ENCODE data around the gene USP24. TPM values are rescaled to one million over a fixed set of nuclear protein-coding genes. Genes with fewer than 3 reads are reported as not detected.

USP24 gene
- polyA plus RNA-seq, 1 of the 3 experiments (the other 2 are of a cell fraction): 8.1 TPM

DNA sequence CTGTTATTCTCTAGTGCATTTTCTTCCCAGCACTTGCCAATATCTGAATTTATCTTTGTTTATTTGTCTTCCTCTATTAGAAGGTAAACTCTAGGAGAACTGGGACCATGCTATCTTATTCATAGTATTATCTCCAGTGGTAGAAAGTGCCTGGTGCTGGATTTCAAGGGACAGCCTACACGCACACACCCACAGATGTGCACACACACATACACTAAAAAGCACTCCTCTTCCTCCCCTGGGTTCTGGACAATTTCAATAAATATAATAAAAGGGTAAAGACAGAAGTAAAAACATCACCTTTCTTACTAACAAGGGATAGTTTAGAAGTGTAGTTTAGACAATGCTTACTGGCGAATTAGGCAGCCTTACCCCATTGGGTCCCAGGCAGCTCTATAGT lies 28.5 kb upstream of the USP24 start:
- CTCF ChIA-PET: interaction anchor here (0.6 kb wide), 1 partner anchor 1123 kb away, joined by 3 read pairs; no protein-coding TSS in a partner anchor
- no peaks in the 10 kb centered on the region for H3K27me3 ChIP-seq (ENCODE audit: insufficient read depth)
- no peaks in the 10 kb centered on the region for H3K36me3 ChIP-seq (replicated peaks in 1 of 2; ENCODE audit: control insufficient read depth in 1 of 2, insufficient read depth in 2 of 2, low read length in 1 of 2)
- no peaks in the 10 kb centered on the region for H4K20me1 ChIP-seq (ENCODE audit: insufficient read depth)
- no peaks in the 10 kb centered on the region for H3F3A ChIP-seq (replicated peaks; ENCODE audit: insufficient read depth)
- no peaks in the 10 kb centered on the region for H3K9me2 ChIP-seq
- DNase-seq: no peak
- 96% methylated on average over 2 of the region's 2 CpGs for WGBS (ENCODE audit: low lambda C conversion rate)
- no peak overlapping the region for H3K27ac ChIP-seq (ENCODE audit: low read depth in 2 of 2, low read length in 1 of 2)
- POLR2A ChIA-PET: no interaction called here
- no peaks in the 10 kb centered on the region for H3K9me3 ChIP-seq
- H2AFZ ChIP-seq (ENCODE audit: low read depth): no peak overlapping the region
- no peaks in the 10 kb centered on the region for H3K4me1 ChIP-seq (ENCODE audit: control insufficient read depth in 1 of 2, insufficient read depth in 2 of 2, low read depth in 1 of 2, low read length in 1 of 2)
- H3K79me2 ChIP-seq (ENCODE audit: insufficient read depth): no peaks in the 10 kb centered on the region
- no peak overlapping the region for H3K4me3 ChIP-seq (ENCODE audit: low read depth in 2 of 2, low read length in 1 of 2)
- no peak overlapping the region for H3K4me2 ChIP-seq
- H3K9ac ChIP-seq: no peak overlapping the region
- TF ChIP-seq, protein P1, sequence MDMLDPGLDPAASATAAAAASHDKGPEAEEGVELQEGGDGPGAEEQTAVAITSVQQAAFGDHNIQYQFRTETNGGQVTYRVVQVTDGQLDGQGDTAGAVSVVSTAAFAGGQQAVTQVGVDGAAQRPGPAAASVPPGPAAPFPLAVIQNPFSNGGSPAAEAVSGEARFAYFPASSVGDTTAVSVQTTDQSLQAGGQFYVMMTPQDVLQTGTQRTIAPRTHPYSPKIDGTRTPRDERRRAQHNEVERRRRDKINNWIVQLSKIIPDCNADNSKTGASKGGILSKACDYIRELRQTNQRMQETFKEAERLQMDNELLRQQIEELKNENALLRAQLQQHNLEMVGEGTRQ (IDR thresholded peaks at IDR 0.05; ENCODE audit: borderline replicate concordance, low read depth, low read length): no peak
- no peak for TF ChIP-seq SMC3 (IDR thresholded peaks at IDR 0.05; ENCODE audit: low read depth, low read length)
- no peak for TF ChIP-seq FOXJ3 (CRISPR knock-in tag; IDR thresholded peaks at IDR 0.05)

DNA sequence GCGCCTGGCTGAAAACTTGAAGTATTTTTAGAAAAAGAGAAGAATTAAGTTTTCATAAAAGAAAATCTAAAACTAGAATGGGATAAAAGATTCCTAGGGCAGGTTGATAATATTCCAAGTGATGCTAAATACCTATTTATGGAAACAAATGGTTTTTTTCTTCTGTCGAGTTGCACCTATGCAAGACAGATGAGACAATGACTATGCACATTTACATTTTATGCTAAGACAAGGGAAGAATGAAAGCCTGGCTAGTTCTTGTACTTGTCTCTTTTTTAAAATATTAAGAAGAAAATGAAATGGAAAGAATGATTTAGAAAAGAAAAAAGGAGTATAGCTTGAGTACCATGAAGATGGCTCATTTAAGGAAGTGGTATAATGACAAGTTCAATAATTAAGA lies 24.4 kb upstream of the USP24 start:
- TF ChIP-seq, protein P2, sequence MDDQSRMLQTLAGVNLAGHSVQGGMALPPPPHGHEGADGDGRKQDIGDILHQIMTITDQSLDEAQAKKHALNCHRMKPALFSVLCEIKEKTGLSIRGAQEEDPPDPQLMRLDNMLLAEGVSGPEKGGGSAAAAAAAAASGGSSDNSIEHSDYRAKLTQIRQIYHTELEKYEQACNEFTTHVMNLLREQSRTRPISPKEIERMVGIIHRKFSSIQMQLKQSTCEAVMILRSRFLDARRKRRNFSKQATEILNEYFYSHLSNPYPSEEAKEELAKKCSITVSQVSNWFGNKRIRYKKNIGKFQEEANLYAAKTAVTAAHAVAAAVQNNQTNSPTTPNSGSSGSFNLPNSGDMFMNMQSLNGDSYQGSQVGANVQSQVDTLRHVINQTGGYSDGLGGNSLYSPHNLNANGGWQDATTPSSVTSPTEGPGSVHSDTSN (IDR thresholded peaks at IDR 0.05): no peak
- TF ChIP-seq, protein P1 (IDR thresholded peaks at IDR 0.05; ENCODE audit: borderline replicate concordance, low read depth, low read length): no peak
- TF ChIP-seq YY1 (IDR thresholded peaks at IDR 0.05; ENCODE audit: low read depth) (no peak), MEF2A (IDR thresholded peaks at IDR 0.05; ENCODE audit: borderline replicate concordance, low read depth) (no peak), RAD21 (IDR thresholded peaks at IDR 0.05; ENCODE audit: low read length) (no peak), FOXM1 (IDR thresholded peaks at IDR 0.05; ENCODE audit: low read depth) (no peak), CHD2 (IDR thresholded peaks at IDR 0.05; ENCODE audit: low read length, partially characterized antibody) (no peak), TEAD4 (IDR thresholded peaks at IDR 0.05; ENCODE audit: borderline replicate concordance, insufficient read depth) (no peak), GABPA (IDR thresholded peaks at IDR 0.05; ENCODE audit: low read depth) (no peak), FOXJ3 (CRISPR knock-in tag; IDR thresholded peaks at IDR 0.05) (no peak), SIN3A (IDR thresholded peaks at IDR 0.05; ENCODE audit: borderline replicate concordance, low read depth, low read length) (no peak), MXI1 (IDR thresholded peaks at IDR 0.05; ENCODE audit: low read depth, low read length) (no peak), RFX5 (IDR thresholded peaks at IDR 0.05; ENCODE audit: low read length) (no peak)
- TF ChIP-seq, protein P3, sequence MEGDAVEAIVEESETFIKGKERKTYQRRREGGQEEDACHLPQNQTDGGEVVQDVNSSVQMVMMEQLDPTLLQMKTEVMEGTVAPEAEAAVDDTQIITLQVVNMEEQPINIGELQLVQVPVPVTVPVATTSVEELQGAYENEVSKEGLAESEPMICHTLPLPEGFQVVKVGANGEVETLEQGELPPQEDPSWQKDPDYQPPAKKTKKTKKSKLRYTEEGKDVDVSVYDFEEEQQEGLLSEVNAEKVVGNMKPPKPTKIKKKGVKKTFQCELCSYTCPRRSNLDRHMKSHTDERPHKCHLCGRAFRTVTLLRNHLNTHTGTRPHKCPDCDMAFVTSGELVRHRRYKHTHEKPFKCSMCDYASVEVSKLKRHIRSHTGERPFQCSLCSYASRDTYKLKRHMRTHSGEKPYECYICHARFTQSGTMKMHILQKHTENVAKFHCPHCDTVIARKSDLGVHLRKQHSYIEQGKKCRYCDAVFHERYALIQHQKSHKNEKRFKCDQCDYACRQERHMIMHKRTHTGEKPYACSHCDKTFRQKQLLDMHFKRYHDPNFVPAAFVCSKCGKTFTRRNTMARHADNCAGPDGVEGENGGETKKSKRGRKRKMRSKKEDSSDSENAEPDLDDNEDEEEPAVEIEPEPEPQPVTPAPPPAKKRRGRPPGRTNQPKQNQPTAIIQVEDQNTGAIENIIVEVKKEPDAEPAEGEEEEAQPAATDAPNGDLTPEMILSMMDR (IDR thresholded peaks at IDR 0.05): no peak
- TF ChIP-seq, protein P4, sequence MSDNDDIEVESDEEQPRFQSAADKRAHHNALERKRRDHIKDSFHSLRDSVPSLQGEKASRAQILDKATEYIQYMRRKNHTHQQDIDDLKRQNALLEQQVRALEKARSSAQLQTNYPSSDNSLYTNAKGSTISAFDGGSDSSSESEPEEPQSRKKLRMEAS (IDR thresholded peaks at IDR 0.05; ENCODE audit: low read depth): no peak
- TF ChIP-seq, protein P5, sequence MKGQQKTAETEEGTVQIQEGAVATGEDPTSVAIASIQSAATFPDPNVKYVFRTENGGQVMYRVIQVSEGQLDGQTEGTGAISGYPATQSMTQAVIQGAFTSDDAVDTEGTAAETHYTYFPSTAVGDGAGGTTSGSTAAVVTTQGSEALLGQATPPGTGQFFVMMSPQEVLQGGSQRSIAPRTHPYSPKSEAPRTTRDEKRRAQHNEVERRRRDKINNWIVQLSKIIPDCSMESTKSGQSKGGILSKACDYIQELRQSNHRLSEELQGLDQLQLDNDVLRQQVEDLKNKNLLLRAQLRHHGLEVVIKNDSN (IDR thresholded peaks at IDR 0.05; ENCODE audit: borderline replicate concordance, low read depth): no peak
- no peak for DNase-seq
- Histone ChIP-seq H2AFZ (ENCODE audit: low read depth) (no peak overlapping the region), H3K9ac (no peak overlapping the region), H3K79me2 (ENCODE audit: insufficient read depth) (no peaks in the 10 kb centered on the region), H3K27ac (ENCODE audit: low read depth in 2 of 2, low read length in 1 of 2) (no peak overlapping the region), H3F3A (replicated peaks; ENCODE audit: insufficient read depth) (no peaks in the 10 kb centered on the region), H3K9me2 (no peaks in the 10 kb centered on the region), H3K27me3 (ENCODE audit: insufficient read depth) (no peaks in the 10 kb centered on the region), H4K20me1 (ENCODE audit: insufficient read depth) (no peaks in the 10 kb centered on the region), H3K4me3 (ENCODE audit: low read depth in 2 of 2, low read length in 1 of 2) (no peak overlapping the region), H3K9me3 (no peaks in the 10 kb centered on the region), H3K4me1 (ENCODE audit: control insufficient read depth in 1 of 2, insufficient read depth in 2 of 2, low read depth in 1 of 2, low read length in 1 of 2) (no peaks in the 10 kb centered on the region), H3K36me3 (replicated peaks in 1 of 2; ENCODE audit: control insufficient read depth in 1 of 2, insufficient read depth in 2 of 2, low read length in 1 of 2) (no peaks in the 10 kb centered on the region), H3K4me2 (no peak overlapping the region)
- 88% methylated on average over 2 of the region's 2 CpGs for WGBS (ENCODE audit: low lambda C conversion rate)
- ChIA-PET CTCF (interaction anchor here (1.2 kb wide), 1 partner anchor 10 kb away, joined by 3 read pairs; no protein-coding TSS in a partner anchor), POLR2A (no interaction called here)
